ENCODE data around the gene PCDHGA2. TPM values are rescaled to one million over a fixed set of nuclear protein-coding genes. Genes with fewer than 3 reads are reported as not detected.

PCDHGA2 gene
- total and polyA plus RNA-seq, 2 experiments from 2014 or later, result 0.45 to 1.0 TPM

- H3K9me3 Mint-ChIP-seq, result peaks cover 80% of the 10 kb centered on the region
- no peaks in the 10 kb centered on the region for H3K9me2 ChIP-seq (ENCODE audit: insufficient read depth)
- no peaks in the 10 kb centered on the region for H3K36me3 ChIP-seq (ENCODE audit: insufficient read depth)
- H2AFZ ChIP-seq, result no peak overlapping the region
- no peak overlapping the region for H3K27ac Mint-ChIP-seq
- DNase-seq (ENCODE audit: low spot score) (no peak), ATAC-seq (no peak)
- no peaks in the 10 kb centered on the region for H3K4me1 ChIP-seq (ENCODE audit: insufficient read depth)
- no peaks in the 10 kb centered on the region for H4K20me1 ChIP-seq (replicated peaks; ENCODE audit: insufficient read depth)
- H3K36me3 Mint-ChIP-seq (ENCODE audit: low read depth), result peaks cover 42% of the 10 kb centered on the region
- no peaks in the 10 kb centered on the region; the same call in 2 of the 3 replicates for H3K4me1 Mint-ChIP-seq
- no peaks in the 10 kb centered on the region for H3K27me3 ChIP-seq (ENCODE audit: insufficient read depth)
- no peak overlapping the region for H3K4me2 ChIP-seq
- no peak overlapping the region for H3K27ac ChIP-seq (ENCODE audit: low read depth)
- H3K4me3 Mint-ChIP-seq, result no peak overlapping the region
- TF ChIP-seq JUNB (IDR thresholded peaks at IDR 0.05; ENCODE audit: unreplicated experiment), result no peak
- TF ChIP-seq ZNF331 (CRISPR knock-in tag; IDR thresholded peaks at IDR 0.05; ENCODE audit: low read depth), result no peak
- TF ChIP-seq POLR2AphosphoS5 (IDR thresholded peaks at IDR 0.05; ENCODE audit: low read depth), result no peak
- no peak for TF ChIP-seq NANOG (IDR thresholded peaks at IDR 0.05; ENCODE audit: borderline replicate concordance)
- TF ChIP-seq STAT1 (IDR thresholded peaks at IDR 0.05; ENCODE audit: unreplicated experiment), result no peak
- TF ChIP-seq ETS1 (IDR thresholded peaks at IDR 0.05), result no peak
- TF ChIP-seq ZNF462 (CRISPR knock-in tag; IDR thresholded peaks at IDR 0.05), result no peak
- no peak for TF ChIP-seq ZNF114 (CRISPR knock-in tag; IDR thresholded peaks at IDR 0.05)
- no peak for TF ChIP-seq CREB1 (CRISPR knock-in tag; IDR thresholded peaks at IDR 0.05; ENCODE audit: low read depth)
- TF ChIP-seq, protein P1, sequence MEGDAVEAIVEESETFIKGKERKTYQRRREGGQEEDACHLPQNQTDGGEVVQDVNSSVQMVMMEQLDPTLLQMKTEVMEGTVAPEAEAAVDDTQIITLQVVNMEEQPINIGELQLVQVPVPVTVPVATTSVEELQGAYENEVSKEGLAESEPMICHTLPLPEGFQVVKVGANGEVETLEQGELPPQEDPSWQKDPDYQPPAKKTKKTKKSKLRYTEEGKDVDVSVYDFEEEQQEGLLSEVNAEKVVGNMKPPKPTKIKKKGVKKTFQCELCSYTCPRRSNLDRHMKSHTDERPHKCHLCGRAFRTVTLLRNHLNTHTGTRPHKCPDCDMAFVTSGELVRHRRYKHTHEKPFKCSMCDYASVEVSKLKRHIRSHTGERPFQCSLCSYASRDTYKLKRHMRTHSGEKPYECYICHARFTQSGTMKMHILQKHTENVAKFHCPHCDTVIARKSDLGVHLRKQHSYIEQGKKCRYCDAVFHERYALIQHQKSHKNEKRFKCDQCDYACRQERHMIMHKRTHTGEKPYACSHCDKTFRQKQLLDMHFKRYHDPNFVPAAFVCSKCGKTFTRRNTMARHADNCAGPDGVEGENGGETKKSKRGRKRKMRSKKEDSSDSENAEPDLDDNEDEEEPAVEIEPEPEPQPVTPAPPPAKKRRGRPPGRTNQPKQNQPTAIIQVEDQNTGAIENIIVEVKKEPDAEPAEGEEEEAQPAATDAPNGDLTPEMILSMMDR (conservative IDR thresholded peaks at IDR 0.05; ENCODE audit: low read depth in 2 of 2), result no peak
- no peaks in the 10 kb centered on the region for H3F3A ChIP-seq (replicated peaks; ENCODE audit: low read depth)
- no peak overlapping the region for H3K4me3 ChIP-seq
- no peaks in the 10 kb centered on the region for H3K79me2 ChIP-seq (replicated peaks; ENCODE audit: insufficient read depth)
- peaks cover 2% of the 10 kb centered on the region for H3K27me3 Mint-ChIP-seq (ENCODE audit: insufficient read depth, low read depth, poor library complexity)
Observed at GRCh38 chr5:141342773-141343172, 4.2 kb downstream of the PCDHGA2 start.

All from GM23338 (cell line).